Activated B cell treated with CpG ODN at 0.5 μM for 24 hours (primary cell): Measurements from ENCODE around the gene KLHL8. TPM values are rescaled to one million over a fixed set of nuclear protein-coding genes. Genes with fewer than 3 reads are reported as not detected.

Source experiments
- ATAC-seq: fragments of 200-7000 bp; cut with Tn5 transposase; one replicate; pipeline ENCODE4 v1.10.0; 2021; ENCODE audit warnings: low read depth, mild to moderate bottlenecking, moderate library complexity
- CTCF ChIA-PET: fragments of 350-600 bp; sonication (Branson Sonifier 250); formaldehyde crosslinking; loops from one replicate; lab custom pipeline; 2021; ENCODE audit warnings: antibody characterized with exemption; lab: Charles Lee
- POLR2A ChIA-PET: fragments of 350-600 bp; sonication (Branson Sonifier 250); formaldehyde crosslinking; loops from one replicate; lab custom pipeline; 2021; ENCODE audit warnings: antibody characterized with exemption; lab: Charles Lee
- DNase-seq: peaks from one replicate; pipeline ENCODE4 v3.0.0; 2022
- H3K27ac Mint-ChIP-seq: one replicate; pipeline ENCODE4 v1.8.0; 2020; ENCODE audit warnings: mixed read lengths
- H3K27me3 Mint-ChIP-seq: one replicate; pipeline ENCODE4 v1.8.0; 2021; ENCODE audit warnings: mixed read lengths
- H3K36me3 Mint-ChIP-seq: one replicate; pipeline ENCODE4 v1.8.0; 2021; ENCODE audit warnings: low read depth, mixed read lengths
- H3K4me1 Mint-ChIP-seq: one replicate; pipeline ENCODE4 v1.8.0; 2021; ENCODE audit warnings: mixed read lengths
- H3K4me3 Mint-ChIP-seq: one replicate; pipeline ENCODE4 v1.8.0; 2020; ENCODE audit warnings: mild to moderate bottlenecking, mixed read lengths
- H3K9me3 Mint-ChIP-seq: one replicate; pipeline ENCODE4 v1.8.0; 2020; ENCODE audit warnings: mixed read lengths
- CTCF ChIP-seq: fragments of 200-600 bp; IDR thresholded peaks from one replicate; pipeline ENCODE4 v1.8.0; 2022; ENCODE audit warnings: antibody characterized with exemption, mild to moderate bottlenecking
- intact Hi-C: fragments of 100-400 bp; cut with micrococcal nuclease; formaldehyde crosslinking; loops from one replicate; pipeline ENCODE4 v1.15.1; 2024
- total RNA-seq: library from RNA; stranded (reverse); gene quantifications from 2 replicates; pipeline ENCODE4 v1.2.3, GENCODE V29; 2022

Gene KLHL8
- total RNA-seq, 1 donor from 2014 or later: 12.6 TPM

- CTCF ChIA-PET: no interaction called here
- intact Hi-C loops: no loop called here
- POLR2A ChIA-PET: no interaction called here
- ATAC-seq (no peak), DNase-seq (no peak)
- peaks cover 7% of the 10 kb centered on the region for H3K4me1 Mint-ChIP-seq
- peaks cover 9% of the 10 kb centered on the region for H3K9me3 Mint-ChIP-seq
- TF ChIP-seq CTCF: no peak
- H3K36me3 Mint-ChIP-seq: no peaks in the 10 kb centered on the region
- H3K4me3 Mint-ChIP-seq: no peak overlapping the region
- no peaks in the 10 kb centered on the region for H3K27me3 Mint-ChIP-seq
- H3K27ac Mint-ChIP-seq: no peak overlapping the region
Observed at GRCh38 chr4:87260477-87260876, 40.1 kb upstream of the KLHL8 start.

GRCh38 chr4:87258677-87259076 is 38.3 kb upstream of the KLHL8 start:
- no peaks in the 10 kb centered on the region for H3K27me3 Mint-ChIP-seq
- DNase-seq (no peak), ATAC-seq (no peak)
- H3K9me3 Mint-ChIP-seq: peaks cover 9% of the 10 kb centered on the region
- TF ChIP-seq CTCF: no peak
- no peak overlapping the region for H3K27ac Mint-ChIP-seq
- H3K4me3 Mint-ChIP-seq: no peak overlapping the region
- ChIA-PET POLR2A (no interaction called here), CTCF (no interaction called here)
- intact Hi-C loops: no loop called here
- no peaks in the 10 kb centered on the region for H3K36me3 Mint-ChIP-seq
- H3K4me1 Mint-ChIP-seq: no peaks in the 10 kb centered on the region

GRCh38 chr4:87257523-87257922 is 37.1 kb upstream of the KLHL8 start:
- intact Hi-C loops: no loop called here

GRCh38 chr4:87255755-87256154 is 35.3 kb upstream of the KLHL8 start:
- Mint-ChIP-seq H3K27ac (no peak overlapping the region), H3K4me1 (no peaks in the 10 kb centered on the region), H3K4me3 (no peak overlapping the region), H3K27me3 (no peaks in the 10 kb centered on the region), H3K36me3 (no peaks in the 10 kb centered on the region), H3K9me3 (peaks cover 4% of the 10 kb centered on the region)
- DNase-seq (no peak), ATAC-seq (no peak)
- ChIA-PET POLR2A (no interaction called here), CTCF (no interaction called here)
- intact Hi-C loops: no loop called here
- TF ChIP-seq CTCF: no peak

More at GRCh38 chr4:87257523-87257922, 37.1 kb upstream of the KLHL8 start:
- TF ChIP-seq CTCF: no peak
- CTCF ChIA-PET: no interaction called here
- Mint-ChIP-seq H3K4me1 (no peaks in the 10 kb centered on the region), H3K36me3 (no peaks in the 10 kb centered on the region), H3K9me3 (peaks cover 4% of the 10 kb centered on the region), H3K27ac (no peak overlapping the region), H3K27me3 (no peaks in the 10 kb centered on the region), H3K4me3 (no peak overlapping the region)
- ATAC-seq (no peak), DNase-seq (no peak)
- POLR2A ChIA-PET: no interaction called here

GRCh38 chr4:87251106-87251505 is 30.7 kb upstream of the KLHL8 start:
- no peak for DNase-seq
- intact Hi-C loops: no loop called here
- no peak for TF ChIP-seq CTCF
- H3K9me3 Mint-ChIP-seq: peaks cover 10% of the 10 kb centered on the region
- no peaks in the 10 kb centered on the region for H3K36me3 Mint-ChIP-seq
- H3K4me1 Mint-ChIP-seq: no peaks in the 10 kb centered on the region
- ATAC-seq: no peak
- H3K4me3 Mint-ChIP-seq: no peak overlapping the region
- CTCF ChIA-PET: no interaction called here
- POLR2A ChIA-PET: no interaction called here
- no peak overlapping the region for H3K27ac Mint-ChIP-seq
- H3K27me3 Mint-ChIP-seq: peaks cover 2% of the 10 kb centered on the region
